Gastroesophageal sphincter (tissue), 4 donors: ENCODE measurements around the gene MTG2. TPM values are rescaled to one million over a fixed set of nuclear protein-coding genes. Genes with fewer than 3 reads are reported as not detected.

ENCODE experiments used
- ATAC-seq: fragments of 150-250 bp; one replicate; pipeline ENCODE4 v1.9.1; 2016; ENCODE audit warnings: mild to moderate bottlenecking, moderate library complexity
- H3K27ac ChIP-seq, 4 donors: fragments of 200-600 bp; sonication (generic) in 3 of 4; 1 replicate in 3 of 4; 2 replicates in 1 of 4; pipeline ENCODE4 v1.5.1; 2016 to 2019
- H3K27me3 ChIP-seq: fragments of 200-600 bp; sonication (generic); one replicate; pipeline ENCODE4 v1.5.1; 2019
- H3K36me3 ChIP-seq, 2 donors: fragments of 200-600 bp; sonication (generic); one replicate each; pipeline ENCODE4 v1.5.1; 2019; ENCODE audit warnings: control low read depth in 1 of 2
- H3K4me1 ChIP-seq, 3 donors: fragments of 200-600 bp; sonication (generic); 1 replicate in 2 of 3; 2 replicates in 1 of 3; pipeline ENCODE4 v1.5.1; 2016 to 2019; ENCODE audit warnings: control low read depth in 2 of 3
- H3K4me3 ChIP-seq, 2 donors: fragments of 200-600 bp; sonication (generic); one replicate each; pipeline ENCODE4 v1.5.1; 2019; ENCODE audit warnings: mild to moderate bottlenecking in 1 of 2, moderate library complexity in 1 of 2
- H3K9me3 ChIP-seq, 3 donors: fragments of 200-600 bp; sonication (generic); one replicate each; pipeline ENCODE4 v1.5.1; 2017 to 2019; ENCODE audit warnings: control low read depth in 2 of 3
- CTCF ChIP-seq, 4 experiments: fragments of 200-600 bp in 2 of 4; fragments of 450-650 bp in 2 of 4; sonication (generic) in 1 of 4; IDR thresholded peaks; one replicate each; pipeline ENCODE4 v1.5.1; 2017 to 2019; ENCODE audit warnings: antibody characterized with exemption in 4 of 4, mild to moderate bottlenecking in 2 of 4, moderate library complexity in 2 of 4
- EP300 ChIP-seq: sonication (generic); formaldehyde crosslinking; IDR thresholded peaks from one replicate; pipeline ENCODE4 v1.6.1; 2017; ENCODE audit warnings: antibody characterized with exemption, mild to moderate bottlenecking
- POLR2A ChIP-seq, 2 donors: fragments of 450-650 bp; IDR thresholded peaks; one replicate each; pipeline ENCODE4 v1.6.1; 2017; ENCODE audit warnings: antibody characterized with exemption in 2 of 2, mild to moderate bottlenecking in 2 of 2, moderate library complexity in 1 of 2
- POLR2AphosphoS5 ChIP-seq: sonication (generic); formaldehyde crosslinking; IDR thresholded peaks from one replicate; pipeline ENCODE4 v1.6.1; 2017; ENCODE audit warnings: antibody characterized with exemption
- WGBS, 2 donors: methylation state at CpG; one replicate each; pipeline ENCODE4 v1.1.5; 2018; ENCODE audit warnings: low coverage in 1 of 2; 5-methylcytosine and 5-hydroxymethylcytosine counted together
- total RNA-seq, 4 donors: library from RNA; depleted of rRNA; stranded (reverse); fragments of >200 nt; gene quantifications; one replicate each; pipeline ENCODE4 v1.1.0, GENCODE V29; 2016

MTG2 gene
- total RNA-seq, 4 donors from 2014 or later: 23.7 to 31.3 (median 30.2) TPM

- no peak for ATAC-seq
- Histone ChIP-seq H3K4me3 (no peak overlapping the region), H3K27ac (no peak overlapping the region), H3K36me3 (no peaks in the 10 kb centered on the region), H3K27me3 (peaks cover 95% of the 10 kb centered on the region), H3K4me1 (no peaks in the 10 kb centered on the region), H3K9me3 (no peaks in the 10 kb centered on the region)
- TF ChIP-seq POLR2A (IDR thresholded peaks at IDR 0.05) (no peak), CTCF (IDR thresholded peaks at IDR 0.05) (no peak), POLR2AphosphoS5 (no peak), EP300 (no peak)
- 15 to 29% methylated on average over 8 to 14 of the region's 24 CpGs for WGBS, 2 donors
Observed at GRCh38 chr20:62226707-62227590, 44.1 kb downstream of the MTG2 start.

GRCh38 chr20:62227591-62227976 lies 44.8 kb downstream of the MTG2 start:
- Histone ChIP-seq H3K27me3 (peaks cover 95% of the 10 kb centered on the region), H3K36me3 (no peaks in the 10 kb centered on the region), H3K27ac (no peak overlapping the region), H3K4me3 (no peak overlapping the region), H3K4me1 (no peaks in the 10 kb centered on the region), H3K9me3 (no peaks in the 10 kb centered on the region)
- TF ChIP-seq CTCF (IDR thresholded peaks at IDR 0.05) (no peak), EP300 (no peak), POLR2AphosphoS5 (no peak)
- WGBS, 2 donors: no CpG with 5 or more reads among the region's 10 CpGs
- no peak for ATAC-seq

- Histone ChIP-seq H3K4me1 (no peaks in the 10 kb centered on the region), H3K9me3 (no peaks in the 10 kb centered on the region), H3K36me3 (no peaks in the 10 kb centered on the region), H3K4me3 (no peak overlapping the region), H3K27me3 (peaks cover 95% of the 10 kb centered on the region), H3K27ac (no peak overlapping the region)
- no peak for ATAC-seq
- no peak for TF ChIP-seq POLR2A (IDR thresholded peaks at IDR 0.05)
- 16 to 53% methylated on average over 5 to 18 of the region's 37 CpGs for WGBS, 2 donors
Observed at GRCh38 chr20:62227977-62228958, 45.4 kb downstream of the MTG2 start.

GRCh38 chr20:62228982-62229545 lies 46.2 kb downstream of the MTG2 start:
- 73 to 77% methylated on average over 7 of the region's 7 CpGs for WGBS, 2 donors
- H3K27ac ChIP-seq: no peak overlapping the region
- H3K9me3 ChIP-seq: no peaks in the 10 kb centered on the region
- TF ChIP-seq CTCF (IDR thresholded peaks at IDR 0.05) (no peak), EP300 (no peak), POLR2AphosphoS5 (no peak), POLR2A (IDR thresholded peaks at IDR 0.05) (no peak)
- H3K36me3 ChIP-seq: no peaks in the 10 kb centered on the region
- ATAC-seq: no peak
- no peaks in the 10 kb centered on the region for H3K4me1 ChIP-seq
- peaks cover 95% of the 10 kb centered on the region for H3K27me3 ChIP-seq
- H3K4me3 ChIP-seq: no peak overlapping the region

GRCh38 chr20:62229667-62230066 lies 46.8 kb downstream of the MTG2 start:
- H3K27ac ChIP-seq: no peak overlapping the region
- no peak overlapping the region for H3K4me3 ChIP-seq
- no peak for ATAC-seq
- no peaks in the 10 kb centered on the region for H3K4me1 ChIP-seq
- WGBS, 2 donors: 57 to 74% methylated on average over 4 of the region's 4 CpGs
- peaks cover 94% of the 10 kb centered on the region for H3K27me3 ChIP-seq
- H3K9me3 ChIP-seq: no peaks in the 10 kb centered on the region
- H3K36me3 ChIP-seq: no peaks in the 10 kb centered on the region
- no peak for TF ChIP-seq POLR2A (IDR thresholded peaks at IDR 0.05)
